ENCODE data around the gene CACTIN.

DNA sequence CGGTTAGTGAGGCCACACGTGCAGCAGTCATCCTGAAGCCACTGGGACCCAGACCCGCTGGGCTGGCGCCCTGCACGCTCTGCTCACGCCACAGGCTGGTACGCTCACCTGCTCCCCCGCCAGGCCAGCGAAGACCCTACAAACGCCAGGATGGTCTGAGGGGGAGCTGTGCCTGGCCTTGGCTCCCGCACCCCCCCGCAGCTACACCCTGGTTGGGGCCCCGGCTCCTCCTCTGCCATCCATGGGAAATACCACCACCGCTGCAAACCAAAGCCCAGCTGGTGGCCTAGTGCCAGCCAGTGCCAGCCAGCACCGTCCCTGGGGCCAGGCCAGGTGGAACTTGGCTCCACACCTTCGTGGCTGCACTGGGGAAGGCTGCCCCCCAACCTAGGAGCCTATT, 23.3 kb upstream of the CACTIN start:
- TF ChIP-seq, protein P1, sequence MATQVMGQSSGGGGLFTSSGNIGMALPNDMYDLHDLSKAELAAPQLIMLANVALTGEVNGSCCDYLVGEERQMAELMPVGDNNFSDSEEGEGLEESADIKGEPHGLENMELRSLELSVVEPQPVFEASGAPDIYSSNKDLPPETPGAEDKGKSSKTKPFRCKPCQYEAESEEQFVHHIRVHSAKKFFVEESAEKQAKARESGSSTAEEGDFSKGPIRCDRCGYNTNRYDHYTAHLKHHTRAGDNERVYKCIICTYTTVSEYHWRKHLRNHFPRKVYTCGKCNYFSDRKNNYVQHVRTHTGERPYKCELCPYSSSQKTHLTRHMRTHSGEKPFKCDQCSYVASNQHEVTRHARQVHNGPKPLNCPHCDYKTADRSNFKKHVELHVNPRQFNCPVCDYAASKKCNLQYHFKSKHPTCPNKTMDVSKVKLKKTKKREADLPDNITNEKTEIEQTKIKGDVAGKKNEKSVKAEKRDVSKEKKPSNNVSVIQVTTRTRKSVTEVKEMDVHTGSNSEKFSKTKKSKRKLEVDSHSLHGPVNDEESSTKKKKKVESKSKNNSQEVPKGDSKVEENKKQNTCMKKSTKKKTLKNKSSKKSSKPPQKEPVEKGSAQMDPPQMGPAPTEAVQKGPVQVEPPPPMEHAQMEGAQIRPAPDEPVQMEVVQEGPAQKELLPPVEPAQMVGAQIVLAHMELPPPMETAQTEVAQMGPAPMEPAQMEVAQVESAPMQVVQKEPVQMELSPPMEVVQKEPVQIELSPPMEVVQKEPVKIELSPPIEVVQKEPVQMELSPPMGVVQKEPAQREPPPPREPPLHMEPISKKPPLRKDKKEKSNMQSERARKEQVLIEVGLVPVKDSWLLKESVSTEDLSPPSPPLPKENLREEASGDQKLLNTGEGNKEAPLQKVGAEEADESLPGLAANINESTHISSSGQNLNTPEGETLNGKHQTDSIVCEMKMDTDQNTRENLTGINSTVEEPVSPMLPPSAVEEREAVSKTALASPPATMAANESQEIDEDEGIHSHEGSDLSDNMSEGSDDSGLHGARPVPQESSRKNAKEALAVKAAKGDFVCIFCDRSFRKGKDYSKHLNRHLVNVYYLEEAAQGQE (IDR thresholded peaks at IDR 0.05; ENCODE audit: insufficient read depth in 1 of 2, low read depth in 2 of 2, low read length in 2 of 2) = no peak
- TF ChIP-seq TAF1 (IDR thresholded peaks at IDR 0.05; ENCODE audit: borderline replicate concordance, insufficient read depth, low read length) = no peak
- no peak for TF ChIP-seq POLR2AphosphoS5 (IDR thresholded peaks at IDR 0.05; ENCODE audit: low read depth, low read length)
- TF ChIP-seq SIN3A (IDR thresholded peaks at IDR 0.05; ENCODE audit: borderline replicate concordance, insufficient read depth, low read length) = no peak
- no peak for TF ChIP-seq FOXP2 (optimal IDR thresholded peaks at IDR 0.05; ENCODE audit: borderline replicate concordance, extremely low read depth, extremely low read length, insufficient read depth)
